Chondrocyte (in vitro differentiated cells): Measurements from ENCODE around the gene ITPK1. TPM values are rescaled to one million over a fixed set of nuclear protein-coding genes. Genes with fewer than 3 reads are reported as not detected.

Source experiments
- DNase-seq: peaks from one replicate; pipeline ENCODE4 v3.0.0; 2021; ENCODE audit warnings: mixed read lengths, low spot score
- H3K27ac Mint-ChIP-seq: one replicate; pipeline ENCODE4 v1.8.0; 2021; ENCODE audit warnings: mild to moderate bottlenecking, moderate library complexity, mixed read lengths; ENCODE audit not compliant: unreplicated experiment
- H3K27me3 Mint-ChIP-seq: 2 replicates; pipeline ENCODE4 v1.8.0; 2021; ENCODE audit warnings: low read depth, mixed read lengths
- H3K36me3 Mint-ChIP-seq: 2 replicates; pipeline ENCODE4 v1.8.0; 2021; ENCODE audit warnings: low read depth, mixed read lengths
- H3K4me1 Mint-ChIP-seq: 2 replicates; pipeline ENCODE4 v1.8.0; 2021; ENCODE audit warnings: low read depth, mild to moderate bottlenecking, mixed read lengths
- H3K4me3 Mint-ChIP-seq: one replicate; pipeline ENCODE4 v1.8.0; 2021; ENCODE audit warnings: mild to moderate bottlenecking, moderate library complexity, mixed read lengths; ENCODE audit not compliant: unreplicated experiment
- H3K9me3 Mint-ChIP-seq: 2 replicates; pipeline ENCODE4 v1.8.0; 2021; ENCODE audit warnings: low read depth, mixed read lengths
- total RNA-seq: library from RNA; stranded (reverse); gene quantifications from 3 replicates; pipeline ENCODE4 v1.2.1, GENCODE V29; 2021
- TF ChIP-seq, protein P1 (sequence below): fragments of 200-600 bp; sonication (generic); IDR thresholded peaks from 2 replicates; pipeline ENCODE4 v1.5.0; 2021; ENCODE audit warnings: antibody characterized with exemption, mild to moderate bottlenecking, moderate library complexity

Gene ITPK1
- total RNA-seq, 1 donor from 2014 or later: 27.7 TPM

DNA sequence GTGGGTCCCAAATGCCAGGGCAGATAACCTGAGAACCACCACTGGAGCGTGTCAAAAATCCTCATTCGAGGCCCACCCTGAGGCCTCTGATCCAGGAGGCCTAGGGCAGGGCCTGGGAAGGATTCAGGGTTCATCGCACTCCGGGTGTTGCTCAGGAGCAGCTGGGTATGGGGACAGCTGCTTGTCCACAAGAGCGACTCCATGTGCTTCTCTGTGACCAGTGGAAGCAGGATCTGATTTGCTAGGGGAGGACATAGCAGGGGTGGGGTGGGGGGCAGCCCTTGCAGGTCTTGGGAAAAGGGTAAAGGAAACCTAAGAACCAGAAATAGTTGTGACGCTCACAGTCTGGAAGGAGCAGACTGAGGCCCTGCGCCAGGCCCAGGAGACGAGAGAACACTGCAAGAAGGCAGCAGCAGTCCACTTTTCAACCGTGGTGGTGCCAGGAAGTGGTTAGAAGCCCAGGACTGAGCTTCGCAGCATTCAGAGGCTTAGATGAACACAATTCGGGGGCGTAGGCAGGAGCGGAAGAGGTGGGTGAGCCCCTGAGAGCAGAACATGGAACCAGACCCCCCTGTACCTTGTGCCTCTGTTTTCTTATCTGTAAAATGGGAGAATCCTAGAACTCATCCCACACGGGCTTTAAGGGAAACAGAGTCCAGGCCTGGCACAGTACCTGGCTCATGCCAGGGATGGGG lies 33.7 kb downstream of the ITPK1 start:
- H3K27ac Mint-ChIP-seq: no peak overlapping the region
- TF ChIP-seq, protein P1, sequence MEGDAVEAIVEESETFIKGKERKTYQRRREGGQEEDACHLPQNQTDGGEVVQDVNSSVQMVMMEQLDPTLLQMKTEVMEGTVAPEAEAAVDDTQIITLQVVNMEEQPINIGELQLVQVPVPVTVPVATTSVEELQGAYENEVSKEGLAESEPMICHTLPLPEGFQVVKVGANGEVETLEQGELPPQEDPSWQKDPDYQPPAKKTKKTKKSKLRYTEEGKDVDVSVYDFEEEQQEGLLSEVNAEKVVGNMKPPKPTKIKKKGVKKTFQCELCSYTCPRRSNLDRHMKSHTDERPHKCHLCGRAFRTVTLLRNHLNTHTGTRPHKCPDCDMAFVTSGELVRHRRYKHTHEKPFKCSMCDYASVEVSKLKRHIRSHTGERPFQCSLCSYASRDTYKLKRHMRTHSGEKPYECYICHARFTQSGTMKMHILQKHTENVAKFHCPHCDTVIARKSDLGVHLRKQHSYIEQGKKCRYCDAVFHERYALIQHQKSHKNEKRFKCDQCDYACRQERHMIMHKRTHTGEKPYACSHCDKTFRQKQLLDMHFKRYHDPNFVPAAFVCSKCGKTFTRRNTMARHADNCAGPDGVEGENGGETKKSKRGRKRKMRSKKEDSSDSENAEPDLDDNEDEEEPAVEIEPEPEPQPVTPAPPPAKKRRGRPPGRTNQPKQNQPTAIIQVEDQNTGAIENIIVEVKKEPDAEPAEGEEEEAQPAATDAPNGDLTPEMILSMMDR: no peak
- H3K4me1 Mint-ChIP-seq: peaks cover 12% of the 10 kb centered on the region
- H3K4me3 Mint-ChIP-seq: no peak overlapping the region
- H3K9me3 Mint-ChIP-seq: no peaks in the 10 kb centered on the region
- no peaks in the 10 kb centered on the region for H3K27me3 Mint-ChIP-seq
- no peak for DNase-seq
- no peaks in the 10 kb centered on the region for H3K36me3 Mint-ChIP-seq

DNA sequence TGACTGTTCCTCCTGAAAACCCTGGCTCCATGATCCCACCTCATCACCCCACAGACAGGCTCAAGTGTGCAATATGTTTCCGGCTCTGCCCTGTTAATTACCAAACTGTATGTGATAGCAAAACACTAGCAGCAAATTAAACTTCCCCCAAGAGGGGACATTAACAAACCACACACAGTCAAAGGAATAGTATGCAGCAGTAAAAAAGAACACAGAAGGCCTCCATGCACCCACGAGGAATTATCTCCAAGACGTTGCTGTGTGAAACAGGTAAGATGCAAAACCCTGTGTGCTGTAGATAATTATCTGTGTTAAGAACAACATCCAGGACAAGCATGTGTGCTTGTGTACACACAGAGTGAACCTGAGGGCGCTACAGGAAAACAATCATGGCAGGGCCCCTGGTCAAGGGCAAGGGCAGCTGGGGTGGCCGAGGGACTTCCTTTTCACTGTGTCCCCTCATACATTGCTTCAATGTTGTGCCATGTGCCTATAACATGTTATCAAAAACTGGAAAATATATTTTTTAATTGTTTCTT lies 35.8 kb downstream of the ITPK1 start:
- H3K36me3 Mint-ChIP-seq: no peaks in the 10 kb centered on the region
- H3K9me3 Mint-ChIP-seq: no peaks in the 10 kb centered on the region
- no peak overlapping the region for H3K4me3 Mint-ChIP-seq
- no peaks in the 10 kb centered on the region for H3K27me3 Mint-ChIP-seq
- no peak overlapping the region for H3K27ac Mint-ChIP-seq
- peaks cover 6% of the 10 kb centered on the region for H3K4me1 Mint-ChIP-seq
- no peak for DNase-seq
- TF ChIP-seq, protein P1: no peak

DNA sequence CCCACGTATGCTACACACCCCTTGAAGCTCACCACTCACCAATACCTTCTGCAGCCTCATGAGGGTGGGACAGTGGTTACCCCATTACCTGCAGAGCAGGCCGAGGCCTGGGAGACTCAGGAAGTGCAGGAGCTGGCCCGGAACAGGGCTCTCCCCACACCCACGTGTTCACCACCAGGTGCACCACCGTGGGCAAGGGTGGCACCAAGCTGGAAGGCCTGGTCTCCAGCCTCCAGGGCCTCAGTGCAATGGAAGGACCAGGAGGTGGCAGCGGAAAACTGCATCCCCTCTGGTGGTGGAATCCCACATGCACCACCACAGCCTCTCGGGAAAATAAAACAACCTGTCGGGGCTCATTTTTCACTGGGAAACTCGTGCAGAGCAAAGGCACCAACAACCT lies 36.4 kb downstream of the ITPK1 start:
- no peak overlapping the region for H3K4me3 Mint-ChIP-seq
- H3K9me3 Mint-ChIP-seq: no peaks in the 10 kb centered on the region
- no peak for DNase-seq
- H3K27ac Mint-ChIP-seq: no peak overlapping the region
- no peaks in the 10 kb centered on the region for H3K36me3 Mint-ChIP-seq
- H3K27me3 Mint-ChIP-seq: no peaks in the 10 kb centered on the region
- H3K4me1 Mint-ChIP-seq: peaks cover 8% of the 10 kb centered on the region
- TF ChIP-seq, protein P1: no peak

DNA sequence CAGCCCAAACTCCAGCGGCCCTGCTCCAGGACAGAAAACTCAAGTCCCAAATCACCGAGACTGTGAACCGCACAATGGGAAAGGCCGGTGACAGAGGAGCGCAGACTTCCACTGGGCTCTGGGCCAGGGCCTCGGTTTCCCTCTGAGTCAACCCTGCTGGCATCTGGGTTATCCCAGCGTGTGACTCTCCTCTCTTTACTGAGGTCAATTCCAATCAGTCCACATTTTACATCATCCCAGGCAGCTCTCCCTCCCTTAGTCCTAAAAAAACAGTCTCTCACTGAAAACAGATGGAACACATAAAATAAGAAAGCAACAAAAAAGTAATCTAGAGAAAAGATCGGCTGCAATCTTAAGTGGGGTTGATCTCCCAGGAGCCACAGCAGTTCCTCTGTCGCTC lies 36.9 kb downstream of the ITPK1 start:
- TF ChIP-seq, protein P1: no peak
- H3K4me3 Mint-ChIP-seq: no peak overlapping the region
- no peaks in the 10 kb centered on the region for H3K27me3 Mint-ChIP-seq
- H3K9me3 Mint-ChIP-seq: no peaks in the 10 kb centered on the region
- H3K36me3 Mint-ChIP-seq: no peaks in the 10 kb centered on the region
- H3K4me1 Mint-ChIP-seq: peaks cover 12% of the 10 kb centered on the region
- H3K27ac Mint-ChIP-seq: no peak overlapping the region
- DNase-seq: no peak

DNA sequence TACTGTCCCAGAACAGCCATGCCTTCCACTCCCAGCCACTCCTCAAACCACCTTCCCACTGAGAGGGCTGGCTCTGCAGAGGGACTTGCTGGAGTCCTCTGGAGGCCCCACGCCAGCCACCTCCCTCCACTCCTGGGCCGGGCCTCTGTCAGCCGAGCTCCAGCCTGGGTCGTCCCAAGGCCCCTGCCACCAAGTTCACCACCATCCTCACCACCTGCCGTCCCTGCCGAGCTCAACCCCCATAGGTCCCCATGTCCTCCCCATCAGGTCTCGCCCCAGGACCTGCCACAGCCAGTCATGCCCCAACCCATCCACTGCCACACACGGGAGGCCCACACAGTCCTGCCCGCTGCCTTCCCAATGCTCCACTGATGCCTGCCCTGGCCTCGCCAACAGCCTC lies 39.0 kb downstream of the ITPK1 start:
- H3K27ac Mint-ChIP-seq: no peak overlapping the region

More for the DNA sequence above, 39.0 kb downstream of the ITPK1 start:
- no peaks in the 10 kb centered on the region for H3K27me3 Mint-ChIP-seq
- peaks cover 1% of the 10 kb centered on the region for H3K36me3 Mint-ChIP-seq
- no peak for DNase-seq
- TF ChIP-seq, protein P1: no peak
- peaks cover 27% of the 10 kb centered on the region for H3K4me1 Mint-ChIP-seq
- no peaks in the 10 kb centered on the region for H3K9me3 Mint-ChIP-seq
- no peak overlapping the region for H3K4me3 Mint-ChIP-seq
